GM23248 (cell line): Measurements from ENCODE around the gene CAPN11. TPM values are rescaled to one million over a fixed set of nuclear protein-coding genes. Genes with fewer than 3 reads are reported as not detected.

Experiments used
- DNase-seq: peaks from one replicate; pipeline ENCODE4 v3.0.0-alpha.2; 2015
- H2AFZ ChIP-seq: fragments of 200-600 bp; sonication (generic); 2 replicates; pipeline ENCODE4 v1.6.1; 2016; ENCODE audit warnings: antibody characterized with exemption
- H3F3A ChIP-seq: fragments of 200-600 bp; sonication (generic); 2 replicates; pipeline ENCODE4 v1.6.1; 2016; ENCODE audit warnings: mild to moderate bottlenecking, antibody characterized with exemption, mixed run types; ENCODE audit not compliant: insufficient read depth
- H3K27ac ChIP-seq: fragments of 200-600 bp; sonication (generic); 2 replicates; pipeline ENCODE4 v1.5.1; 2016; ENCODE audit warnings: mild to moderate bottlenecking
- H3K27me3 ChIP-seq: fragments of 200-600 bp; sonication (generic); replicated peaks from 2 replicates; pipeline ENCODE4 v1.6.1; 2016; ENCODE audit warnings: mild to moderate bottlenecking; ENCODE audit not compliant: insufficient read depth
- H3K36me3 ChIP-seq: fragments of 200-600 bp; sonication (generic); 2 replicates; pipeline ENCODE4 v1.6.1; 2016; ENCODE audit warnings: low read depth, mild to moderate bottlenecking
- H3K4me1 ChIP-seq: fragments of 200-600 bp; sonication (generic); 2 replicates; pipeline ENCODE4 v1.6.1; 2016; ENCODE audit warnings: mild to moderate bottlenecking; ENCODE audit not compliant: insufficient read depth
- H3K4me2 ChIP-seq: fragments of 200-600 bp; sonication (generic); one replicate; pipeline ENCODE4 v1.6.1; 2016; ENCODE audit warnings: mild to moderate bottlenecking; ENCODE audit not compliant: unreplicated experiment
- H3K4me3 ChIP-seq: fragments of 200-600 bp; sonication (generic); 2 replicates; pipeline ENCODE4 v1.5.1; 2016; ENCODE audit warnings: mild to moderate bottlenecking
- H3K79me2 ChIP-seq: fragments of 200-600 bp; sonication (generic); 2 replicates; pipeline ENCODE4 v1.6.1; 2016; ENCODE audit warnings: mild to moderate bottlenecking; ENCODE audit not compliant: insufficient read depth
- H3K9ac ChIP-seq: fragments of 200-600 bp; sonication (generic); 2 replicates; pipeline ENCODE4 v1.6.1; 2016; ENCODE audit warnings: mild to moderate bottlenecking
- H3K9me2 ChIP-seq: fragments of 200-600 bp; sonication (generic); 2 replicates; pipeline ENCODE4 v1.6.1; 2016; ENCODE audit warnings: mixed run types, mild to moderate bottlenecking, moderate library complexity; ENCODE audit not compliant: insufficient read depth
- H3K9me3 ChIP-seq: fragments of 200-600 bp; sonication (generic); one replicate; pipeline ENCODE4 v1.6.1; 2017; ENCODE audit warnings: low read depth
- H4K20me1 ChIP-seq: fragments of 200-600 bp; sonication (generic); 2 replicates; pipeline ENCODE4 v1.6.0; 2016; ENCODE audit not compliant: insufficient read depth
- EZH2 ChIP-seq: fragments of 200-600 bp; sonication (generic); IDR thresholded peaks from 2 replicates; pipeline ENCODE4 v1.6.1; 2018; ENCODE audit warnings: antibody characterized with exemption, mild to moderate bottlenecking; ENCODE audit not compliant: insufficient read depth, poor library complexity, severe bottlenecking
- EZH2phosphoT487 ChIP-seq: fragments of 200-600 bp; sonication (generic); IDR thresholded peaks from 2 replicates; pipeline ENCODE4 v1.6.1; 2018; ENCODE audit warnings: antibody characterized with exemption, moderate library complexity, mild to moderate bottlenecking, low read depth; ENCODE audit not compliant: insufficient read depth
- WGBS, 2 experiments: methylation state at CpG; one replicate each; pipeline ENCODE4 v1.1.6; 2015 to 2017; ENCODE audit warnings: low lambda C conversion rate in 2 of 2, low coverage in 1 of 2; ENCODE audit errors: missing lambda C conversion rate in 2 of 2; 5-methylcytosine and 5-hydroxymethylcytosine counted together
- in situ Hi-C: fragments of 300-500 bp; cut with MboI; formaldehyde crosslinking; loops from 2 replicates; pipeline ENCODE4 v1.15.0; 2020
- polyA plus RNA-seq: library from polyadenylated mRNA; unstranded; fragments of >200 nt; fragmentation: Nextera tagmentation; extraction: Ambion mirVana; gene quantifications from 2 replicates; pipeline ENCODE4 v1.2.1, GENCODE V29; 2016
- total RNA-seq: library from RNA; depleted of rRNA; stranded (reverse); fragments of >200 nt; shearing (Covaris generic); gene quantifications from 2 replicates; pipeline ENCODE4 v1.2.3, GENCODE V29; 2014

CAPN11 gene
- total and polyA plus RNA-seq, 2 experiments from 2014 or later: not detected

DNA sequence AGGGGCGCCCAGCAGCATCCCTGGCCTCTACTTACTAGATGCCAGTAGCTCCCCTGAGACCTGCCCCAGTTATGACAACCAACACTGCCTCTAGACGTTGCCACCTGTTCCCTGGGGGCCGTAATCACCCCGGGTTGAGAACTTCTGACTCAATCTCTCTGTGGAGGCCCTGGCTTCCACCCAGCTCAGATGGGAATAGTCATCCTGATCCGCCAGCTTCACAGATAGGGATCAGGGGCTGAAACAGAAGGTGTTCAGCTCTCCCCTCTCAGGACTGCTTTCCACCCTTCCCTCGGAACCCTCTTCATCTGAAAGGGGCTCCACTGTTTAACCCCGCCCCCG lies 3.3 kb downstream of the CAPN11 start:
- Histone ChIP-seq H3K79me2 (no peaks in the 10 kb centered on the region), H3K4me2 (no peak overlapping the region), H3F3A (peaks cover 12% of the 10 kb centered on the region), H3K27ac (no peak overlapping the region), H3K36me3 (no peaks in the 10 kb centered on the region), H2AFZ (no peak overlapping the region), H3K4me3 (no peak overlapping the region), H3K9ac (no peak overlapping the region), H4K20me1 (no peaks in the 10 kb centered on the region), H3K27me3 (peaks cover 13% of the 10 kb centered on the region), H3K9me3 (no peaks in the 10 kb centered on the region), H3K4me1 (0 out of 2 replicates have a peak, but pooled peaks cover 9% of the 10 kb centered on the region), H3K9me2 (no peaks in the 10 kb centered on the region)
- no peak for TF ChIP-seq EZH2
- no peak for TF ChIP-seq EZH2phosphoT487
- in situ Hi-C loops: no loop called here
- WGBS, 2 experiments: 41 to 42% methylated on average over 8 of the region's 8 CpGs
- peak; percentile 91 for DNase-seq

DNA sequence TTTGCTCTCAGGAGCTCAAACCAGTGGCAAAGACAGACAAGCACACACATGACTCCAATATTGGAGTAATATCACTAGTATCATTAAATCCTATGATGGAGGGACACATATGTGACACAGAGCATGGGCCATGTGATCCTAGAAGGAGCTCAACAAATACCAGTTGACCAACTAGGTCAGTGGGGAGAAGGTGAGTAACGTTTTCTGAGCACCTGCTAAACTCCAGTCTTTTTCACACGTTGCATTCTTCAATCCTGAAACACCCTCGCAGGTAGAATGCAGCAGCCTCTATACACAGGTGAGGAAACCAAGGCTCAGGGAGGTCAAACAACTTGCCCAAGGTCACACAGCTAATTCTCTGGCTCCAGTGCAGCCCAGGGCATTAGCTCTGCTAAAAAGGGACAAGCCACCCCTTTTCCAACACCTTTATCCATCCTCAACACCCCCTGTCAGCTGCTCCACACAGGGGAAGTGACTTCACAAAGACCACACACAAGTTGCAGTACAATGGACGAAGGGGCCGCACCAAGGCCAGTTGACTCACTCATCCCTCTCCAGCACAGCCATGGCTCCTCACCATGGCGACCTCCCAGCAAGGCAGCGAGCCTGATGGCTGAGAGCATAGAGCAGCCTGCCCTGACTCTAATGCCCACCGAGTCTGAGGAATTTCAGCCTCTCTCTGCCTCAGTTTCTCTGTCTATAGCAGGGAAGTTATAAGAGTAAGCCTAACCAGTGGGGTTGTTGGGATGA lies 4.4 kb downstream of the CAPN11 start:
- no peaks in the 10 kb centered on the region for H4K20me1 ChIP-seq
- TF ChIP-seq EZH2: no peak
- no peak for TF ChIP-seq EZH2phosphoT487
- in situ Hi-C loops: no loop called here

DNA sequence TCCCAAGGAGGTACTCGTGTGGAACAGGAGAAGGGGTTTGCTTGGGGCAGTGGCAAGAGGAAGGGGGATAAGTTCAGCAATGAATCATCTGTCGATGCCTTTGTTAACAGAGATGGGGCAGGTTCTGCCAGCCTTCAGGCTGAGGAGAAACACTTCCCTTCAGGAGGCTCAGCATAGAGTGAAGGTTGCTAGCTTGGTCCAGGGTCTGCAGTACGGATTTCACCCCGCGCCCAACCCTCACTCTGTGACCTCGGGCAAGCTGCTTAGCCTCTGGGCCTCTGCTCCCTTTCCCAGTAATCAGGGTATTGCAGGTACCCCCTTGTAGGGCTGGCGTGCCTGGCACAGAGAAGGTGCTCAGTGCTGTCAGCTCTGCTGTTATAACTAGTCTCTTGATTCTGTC lies 7.5 kb downstream of the CAPN11 start:
- H3K4me3 ChIP-seq: no peak overlapping the region
- H3K4me1 ChIP-seq: 0 out of 2 replicates have a peak, but pooled peaks cover 8% of the 10 kb centered on the region
- H4K20me1 ChIP-seq: no peaks in the 10 kb centered on the region
- H3F3A ChIP-seq: peaks cover 7% of the 10 kb centered on the region
- H3K9me3 ChIP-seq: no peaks in the 10 kb centered on the region
- TF ChIP-seq EZH2 (no peak), EZH2phosphoT487 (no peak)
- no peak for DNase-seq
- no peak overlapping the region for H3K9ac ChIP-seq
- no peak overlapping the region for H2AFZ ChIP-seq
- WGBS, 2 experiments: 62 to 73% methylated on average over 7 of the region's 7 CpGs
- H3K79me2 ChIP-seq: no peaks in the 10 kb centered on the region
- H3K27ac ChIP-seq: no peak overlapping the region
- no peaks in the 10 kb centered on the region for H3K9me2 ChIP-seq
- in situ Hi-C loops: no loop called here
- H3K27me3 ChIP-seq: peaks cover 13% of the 10 kb centered on the region
- no peak overlapping the region for H3K4me2 ChIP-seq
- H3K36me3 ChIP-seq: no peaks in the 10 kb centered on the region

More for the DNA sequence above, 4.4 kb downstream of the CAPN11 start:
- Histone ChIP-seq H3K79me2 (no peaks in the 10 kb centered on the region), H3K4me1 (0 out of 2 replicates have a peak, but pooled peaks cover 9% of the 10 kb centered on the region), H3K27ac (no peak overlapping the region), H3K4me3 (no peak overlapping the region), H3K36me3 (no peaks in the 10 kb centered on the region), H3K4me2 (no peak overlapping the region), H3K27me3 (peaks cover 13% of the 10 kb centered on the region), H3F3A (peaks cover 12% of the 10 kb centered on the region), H3K9ac (no peak overlapping the region), H3K9me3 (no peaks in the 10 kb centered on the region), H2AFZ (no peak overlapping the region), H3K9me2 (no peaks in the 10 kb centered on the region)
- DNase-seq: no peak
- 55 to 63% methylated on average over 8 of the region's 8 CpGs for WGBS, 2 experiments

DNA sequence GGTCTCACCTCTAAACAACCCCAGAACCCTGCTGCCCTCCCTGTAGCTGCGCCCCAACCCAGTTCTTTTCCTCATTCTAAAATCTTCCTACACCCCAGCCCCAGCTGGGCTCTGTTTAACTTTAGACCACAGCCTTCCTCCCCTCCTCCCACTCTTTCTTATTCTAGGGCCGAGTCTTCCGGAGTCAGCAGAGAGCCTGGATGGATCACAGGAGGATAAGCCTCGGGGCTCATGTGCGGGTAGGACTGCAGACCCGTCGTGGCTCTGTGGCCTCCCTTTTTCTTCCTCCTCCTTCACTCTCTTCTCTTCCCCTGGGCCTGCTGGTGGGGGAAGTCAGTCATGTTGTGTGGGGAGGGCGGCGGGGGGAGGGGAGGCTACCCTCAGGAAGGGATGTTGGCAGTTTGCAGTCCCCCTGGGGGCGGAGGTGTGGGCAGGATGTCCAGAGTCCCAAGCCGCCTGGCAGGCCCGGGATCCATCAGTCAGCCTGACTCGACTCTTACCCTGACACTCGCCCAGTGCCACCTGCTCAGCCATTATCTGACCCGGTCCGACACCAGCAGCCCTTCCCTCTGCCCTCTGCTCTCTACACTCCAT lies 8.1 kb downstream of the CAPN11 start:
- Histone ChIP-seq H3K27me3 (peaks cover 13% of the 10 kb centered on the region), H3K4me1 (0 out of 2 replicates have a peak, but pooled peaks cover 2% of the 10 kb centered on the region), H3K79me2 (no peaks in the 10 kb centered on the region), H3F3A (peaks cover 1% of the 10 kb centered on the region; the same call in 1 of the 2 replicates), H3K36me3 (no peaks in the 10 kb centered on the region), H3K9ac (no peak overlapping the region), H3K9me2 (no peaks in the 10 kb centered on the region), H3K9me3 (no peaks in the 10 kb centered on the region), H3K4me3 (no peak overlapping the region), H3K27ac (no peak overlapping the region), H4K20me1 (no peaks in the 10 kb centered on the region), H3K4me2 (no peak overlapping the region), H2AFZ (no peak overlapping the region)
- in situ Hi-C loops: no loop called here
- TF ChIP-seq EZH2phosphoT487: no peak
- no peak for TF ChIP-seq EZH2
- DNase-seq: no peak
- WGBS, 2 experiments: 61 to 64% methylated on average over 15 to 16 of the region's 16 CpGs
